ENCODE data around the gene TTR.

The TTR gene

GRCh38 chr18:31618801-31619200 is 27.1 kb downstream of the TTR start:
- H3K9ac ChIP-seq: no peak overlapping the region
- no peak overlapping the region for H3K27ac ChIP-seq
- H3K4me2 ChIP-seq: no peak overlapping the region
- no peaks in the 10 kb centered on the region for H3K4me1 ChIP-seq (ENCODE audit: low read depth, poor library complexity, severe bottlenecking)
- no peaks in the 10 kb centered on the region for H3K27me3 ChIP-seq (ENCODE audit: insufficient read depth, low read depth)
- H3K36me3 ChIP-seq (ENCODE audit: insufficient read depth): no peaks in the 10 kb centered on the region
- no peak overlapping the region for H2AFZ ChIP-seq (ENCODE audit: low read depth)
- no peaks in the 10 kb centered on the region for H4K20me1 ChIP-seq (ENCODE audit: insufficient read depth)
- no peaks in the 10 kb centered on the region for H3K79me2 ChIP-seq (ENCODE audit: insufficient read depth, low read depth)
- no peak overlapping the region for H3K4me3 ChIP-seq (IDR thresholded peaks at IDR 0.05; ENCODE audit: insufficient read depth, low read depth, low read length)
- no peak for TF ChIP-seq CTCF (conservative IDR thresholded peaks at IDR 0.05; ENCODE audit: low read depth, low read length)

- H2AFZ ChIP-seq (ENCODE audit: low read depth): no peak overlapping the region
- H3K27ac ChIP-seq: no peak overlapping the region
- no peaks in the 10 kb centered on the region for H3K27me3 ChIP-seq (ENCODE audit: insufficient read depth, low read depth)
- H3K79me2 ChIP-seq (ENCODE audit: insufficient read depth, low read depth): no peaks in the 10 kb centered on the region
- no peak overlapping the region for H3K9ac ChIP-seq
- H3K36me3 ChIP-seq (ENCODE audit: insufficient read depth): no peaks in the 10 kb centered on the region
- no peak for TF ChIP-seq CTCF (conservative IDR thresholded peaks at IDR 0.05; ENCODE audit: low read depth, low read length)
- H3K4me3 ChIP-seq (IDR thresholded peaks at IDR 0.05; ENCODE audit: insufficient read depth, low read depth, low read length): no peak overlapping the region
- no peak overlapping the region for H3K4me2 ChIP-seq
- H4K20me1 ChIP-seq (ENCODE audit: insufficient read depth): no peaks in the 10 kb centered on the region
- H3K4me1 ChIP-seq (ENCODE audit: low read depth, poor library complexity, severe bottlenecking): no peaks in the 10 kb centered on the region
Measured at GRCh38 chr18:31619291-31619690, 27.6 kb downstream of the TTR start.

GRCh38 chr18:31624892-31625640 is 33.4 kb downstream of the TTR start:
- Histone ChIP-seq H3K27me3 (ENCODE audit: insufficient read depth, low read depth) (no peaks in the 10 kb centered on the region), H3K36me3 (ENCODE audit: insufficient read depth) (no peaks in the 10 kb centered on the region), H3K4me3 (IDR thresholded peaks at IDR 0.05; ENCODE audit: insufficient read depth, low read depth, low read length) (no peak overlapping the region), H4K20me1 (ENCODE audit: insufficient read depth) (no peaks in the 10 kb centered on the region), H3K4me1 (ENCODE audit: low read depth, poor library complexity, severe bottlenecking) (no peaks in the 10 kb centered on the region), H3K27ac (no peak overlapping the region), H3K4me2 (no peak overlapping the region), H3K9ac (no peak overlapping the region), H3K79me2 (ENCODE audit: insufficient read depth, low read depth) (no peaks in the 10 kb centered on the region), H2AFZ (ENCODE audit: low read depth) (no peak overlapping the region)
- TF ChIP-seq CTCF (conservative IDR thresholded peaks at IDR 0.05; ENCODE audit: low read depth, low read length): no peak

- Histone ChIP-seq H3K4me2 (no peak overlapping the region), H3K9ac (no peak overlapping the region), H4K20me1 (ENCODE audit: insufficient read depth) (no peaks in the 10 kb centered on the region), H3K4me3 (IDR thresholded peaks at IDR 0.05; ENCODE audit: insufficient read depth, low read depth, low read length) (no peak overlapping the region), H3K36me3 (ENCODE audit: insufficient read depth) (no peaks in the 10 kb centered on the region), H3K4me1 (ENCODE audit: low read depth, poor library complexity, severe bottlenecking) (no peaks in the 10 kb centered on the region), H3K27me3 (ENCODE audit: insufficient read depth, low read depth) (no peaks in the 10 kb centered on the region), H3K79me2 (ENCODE audit: insufficient read depth, low read depth) (no peaks in the 10 kb centered on the region), H2AFZ (ENCODE audit: low read depth) (no peak overlapping the region), H3K27ac (no peak overlapping the region)
- no peak for TF ChIP-seq CTCF (conservative IDR thresholded peaks at IDR 0.05; ENCODE audit: low read depth, low read length)
Measured at GRCh38 chr18:31626409-31626808, 34.7 kb downstream of the TTR start.

Measured in KMS-11 (cell line).